ENCODE data around the gene USP38.
A peak's percentile ranks its signal among the peaks of the same experiment; 100 is the strongest.
"Not testable (repeated sequence)": the region's sequence is repeated elsewhere in the genome, so short reads cannot be mapped to it uniquely, and the experiment has no call there.

The USP38 gene

DNA sequence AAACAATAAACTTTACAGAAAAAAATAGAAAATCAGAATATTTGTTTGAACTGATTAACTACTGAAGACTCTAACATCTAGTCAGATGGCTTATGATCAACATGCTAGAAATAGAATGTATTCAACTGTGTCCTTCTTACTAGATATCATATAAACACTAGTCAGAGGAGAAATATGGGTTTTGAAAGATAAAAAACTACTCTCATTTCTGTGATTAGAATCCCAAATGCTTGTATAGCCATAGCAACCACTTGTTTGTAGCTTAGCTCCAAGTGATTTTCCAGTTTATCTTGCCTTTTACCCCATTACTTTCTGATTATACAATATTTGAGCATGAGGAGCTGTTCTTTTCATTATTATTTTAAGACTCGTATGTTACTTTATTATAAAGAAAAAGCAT lies 31.2 kb downstream of the USP38 start:
- no peak for DNase-seq (ENCODE audit: low spot score)

DNA sequence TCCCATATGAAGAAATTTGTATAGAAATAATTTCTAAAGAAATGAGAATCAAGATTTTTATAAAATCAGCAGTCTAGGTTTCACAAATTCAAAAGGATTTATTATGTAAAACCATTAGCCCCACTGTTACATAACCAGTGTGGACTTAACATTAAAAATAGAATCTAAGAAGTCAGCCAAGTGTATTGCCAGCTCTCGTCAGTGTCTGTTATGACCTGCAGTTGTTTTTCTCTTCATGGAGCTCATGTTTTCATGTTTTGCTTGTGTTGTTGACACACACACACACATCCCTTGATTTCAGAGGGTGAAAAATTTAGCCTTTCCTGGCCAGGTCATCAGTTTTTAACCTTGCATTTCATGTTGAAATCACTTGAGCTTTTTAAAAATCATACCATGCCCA lies 39.5 kb downstream of the USP38 start:
- no peak for DNase-seq (ENCODE audit: low spot score)

DNA sequence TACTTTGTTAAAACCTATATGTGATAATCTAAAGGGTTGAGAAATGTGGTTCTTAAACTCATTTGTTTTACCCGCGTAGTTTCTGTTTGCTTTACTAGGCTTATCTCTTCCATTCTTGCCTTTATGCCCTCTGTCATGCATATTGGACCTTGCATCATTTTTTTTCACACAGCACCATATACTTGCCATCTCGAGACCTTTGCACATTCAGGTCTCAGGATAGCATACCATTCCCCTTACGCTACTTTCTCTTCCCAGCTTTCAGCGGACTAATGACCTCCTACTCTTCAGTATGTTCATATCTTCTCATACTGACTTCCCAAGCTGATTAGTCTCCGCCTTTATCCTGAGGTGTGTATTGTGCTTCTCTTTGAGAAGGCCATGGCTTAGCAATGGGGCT lies 40.5 kb downstream of the USP38 start:
- peak; percentile 32 for DNase-seq (ENCODE audit: low spot score)

DNA sequence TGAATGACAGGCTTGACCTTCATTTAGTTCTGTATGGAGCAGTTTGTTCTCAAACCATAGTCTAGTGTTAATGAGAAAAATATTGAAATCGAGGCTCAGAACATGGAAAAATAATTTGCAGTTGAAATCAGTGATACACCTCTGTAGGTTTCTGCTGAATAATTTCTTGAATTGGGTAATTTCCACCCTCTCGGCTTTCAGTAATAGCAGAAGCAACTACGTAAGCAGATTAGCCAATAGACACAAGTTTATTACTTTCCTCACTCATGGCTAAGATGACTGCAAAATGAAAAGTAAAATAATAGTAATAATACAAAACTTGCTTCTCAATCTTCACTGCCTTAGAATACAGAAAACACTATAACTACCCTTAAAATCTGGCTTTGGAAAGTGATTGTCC lies 46.0 kb downstream of the USP38 start:
- no peak for DNase-seq (ENCODE audit: low spot score)

DNA sequence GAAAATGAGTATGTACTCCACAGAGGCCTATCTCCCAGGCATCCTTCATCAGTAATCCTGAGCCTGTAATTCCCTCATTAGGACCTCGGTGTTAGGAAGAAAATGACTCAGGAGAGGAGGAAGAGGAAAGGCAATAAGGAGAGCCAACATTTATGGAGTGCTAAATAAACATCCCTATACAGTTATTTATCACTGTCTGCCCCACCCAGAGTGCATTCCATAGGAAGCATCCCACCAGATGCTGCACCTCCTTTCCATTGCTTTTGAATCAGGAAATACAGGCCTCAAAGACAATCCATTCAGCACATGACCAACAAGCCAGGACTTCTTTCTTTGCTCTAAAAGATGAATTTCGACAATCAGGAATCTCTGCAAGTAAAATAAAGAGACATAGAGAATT lies 47.6 kb downstream of the USP38 start:
- no peak for DNase-seq (ENCODE audit: low spot score)

DNA sequence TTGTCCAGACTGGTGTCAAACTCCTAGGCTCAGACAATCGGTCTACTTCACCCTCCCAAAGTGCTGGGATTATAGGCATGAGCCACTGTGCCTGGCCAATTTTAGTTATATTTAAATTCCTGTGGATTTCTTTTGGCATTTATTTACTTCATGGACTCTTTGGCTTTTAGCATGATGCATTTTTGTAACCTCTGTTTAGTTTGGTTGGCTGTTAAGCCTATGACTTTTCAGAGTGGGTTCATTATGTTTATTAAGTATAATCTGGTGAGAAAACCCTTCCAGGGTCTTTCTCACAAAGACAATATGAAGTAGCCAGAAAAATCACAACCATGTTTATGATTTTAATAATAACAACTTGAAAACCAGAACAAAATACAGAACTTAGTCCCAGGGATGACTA lies 49.4 kb downstream of the USP38 start:
- DNase-seq (ENCODE audit: low spot score): no peak

DNA sequence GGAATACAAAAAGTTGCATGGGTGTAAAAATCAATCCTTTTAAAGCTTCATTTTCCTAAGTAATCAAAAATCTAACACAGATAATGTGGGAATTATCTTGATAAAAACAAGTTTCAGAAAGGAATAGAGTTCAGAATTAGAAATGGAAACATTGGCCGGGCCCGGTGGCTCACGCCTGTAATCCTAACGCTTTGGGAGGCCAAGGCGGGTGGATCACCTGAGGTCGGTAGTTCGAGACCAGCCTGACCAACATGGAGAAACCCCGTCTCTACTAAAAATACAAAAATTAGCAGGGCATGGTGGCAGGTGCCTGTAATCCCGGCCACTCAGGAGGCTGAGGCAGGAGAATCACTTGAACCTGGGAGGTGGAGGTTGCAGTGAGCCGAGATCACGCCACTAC lies 52.5 kb downstream of the USP38 start:
- not testable (repeated sequence) for DNase-seq (ENCODE audit: low spot score)

DNA sequence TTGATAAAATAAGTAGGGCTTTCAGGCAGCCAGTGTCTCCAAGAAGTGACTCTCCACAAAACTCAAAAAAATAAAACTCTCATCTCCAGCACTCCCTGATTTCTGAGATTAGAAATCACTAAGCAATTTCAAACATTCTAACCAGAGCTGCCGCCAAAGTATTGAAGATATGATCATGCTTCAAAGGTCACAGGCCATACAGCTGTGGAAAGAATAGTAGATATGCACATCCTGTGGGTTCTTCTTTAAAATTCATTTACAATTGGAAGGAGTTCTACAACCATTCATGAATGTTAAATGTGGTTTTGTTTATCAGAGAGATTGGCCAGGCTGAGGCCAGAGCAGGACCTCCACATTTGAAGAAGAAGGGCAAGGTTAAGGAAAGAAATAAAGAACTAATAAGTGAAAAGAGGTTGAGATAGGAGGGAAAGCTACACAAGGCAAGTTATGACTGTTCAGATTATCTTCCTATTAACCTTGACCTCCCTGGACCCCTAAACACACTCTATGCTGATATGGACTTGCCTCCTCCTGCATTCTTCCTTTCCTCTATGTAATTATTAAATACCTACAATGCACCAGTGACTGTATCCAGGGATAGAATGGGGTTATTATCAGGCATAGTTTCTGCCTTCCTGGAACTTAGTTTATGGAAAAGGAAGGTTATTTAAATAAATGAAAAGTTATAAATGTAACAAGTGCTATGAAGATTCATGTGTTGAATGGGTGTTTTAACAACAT lies 56.4 kb downstream of the USP38 start:
- no peak for DNase-seq (ENCODE audit: low spot score)

DNA sequence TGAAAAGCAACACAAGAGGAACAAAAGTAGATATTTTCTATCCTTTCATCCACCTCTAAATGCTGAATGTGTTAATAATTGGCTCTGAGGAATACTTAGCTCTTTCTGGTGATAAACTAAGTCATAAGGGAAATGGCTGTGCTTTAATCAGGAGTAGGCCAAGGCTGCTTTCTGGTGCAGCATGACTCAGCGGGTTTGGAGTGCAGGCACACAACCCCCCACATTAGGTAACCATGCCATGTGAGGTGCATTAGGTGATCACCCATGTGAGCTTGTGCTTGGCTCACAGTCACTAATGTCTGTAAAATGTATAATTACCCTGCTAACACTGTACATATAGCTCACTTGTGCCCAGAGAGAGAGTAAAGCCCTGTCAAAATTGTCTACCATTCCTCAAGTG lies 57.2 kb downstream of the USP38 start:
- no peak for DNase-seq (ENCODE audit: low spot score)

DNA sequence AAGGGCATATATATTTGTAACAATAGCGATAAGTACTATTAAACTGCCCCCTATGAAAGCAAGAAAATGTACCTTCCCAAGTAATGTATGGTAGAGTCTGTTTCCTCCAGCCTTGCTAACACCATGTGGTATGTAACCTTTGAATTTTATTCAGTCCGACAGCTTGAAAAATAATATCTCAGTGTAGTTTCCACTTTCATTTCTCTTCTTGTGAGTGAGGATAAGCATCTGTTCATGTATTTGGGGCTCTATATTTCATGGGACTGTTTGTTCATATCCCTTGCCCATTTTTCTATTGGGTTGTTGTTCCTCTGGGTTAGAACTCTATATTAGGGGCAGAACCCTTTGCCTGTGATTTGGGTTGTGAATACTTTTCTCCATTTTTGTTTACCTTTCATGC lies 58.3 kb downstream of the USP38 start:
- no peak for DNase-seq (ENCODE audit: low spot score)

DNA sequence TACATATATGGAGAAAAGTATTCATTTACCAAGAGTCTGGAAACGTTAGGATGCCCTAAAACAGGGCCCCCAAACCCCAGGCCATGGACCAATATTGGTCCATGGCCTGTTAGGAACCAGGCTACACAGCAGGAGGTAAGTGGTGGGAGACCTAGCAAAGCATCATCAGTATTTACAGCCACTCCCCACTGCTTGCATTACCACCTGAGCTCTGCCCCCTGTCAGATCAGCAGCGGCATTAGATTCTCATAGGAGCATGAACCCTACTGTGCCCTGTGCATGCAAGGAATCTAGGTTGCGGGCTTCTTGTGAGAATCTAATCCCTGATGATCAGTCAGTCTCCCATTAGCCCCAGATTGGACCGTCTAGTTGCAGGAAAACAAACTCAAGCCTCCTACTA lies 62.3 kb downstream of the USP38 start:
- no peak for DNase-seq (ENCODE audit: low spot score)

DNA sequence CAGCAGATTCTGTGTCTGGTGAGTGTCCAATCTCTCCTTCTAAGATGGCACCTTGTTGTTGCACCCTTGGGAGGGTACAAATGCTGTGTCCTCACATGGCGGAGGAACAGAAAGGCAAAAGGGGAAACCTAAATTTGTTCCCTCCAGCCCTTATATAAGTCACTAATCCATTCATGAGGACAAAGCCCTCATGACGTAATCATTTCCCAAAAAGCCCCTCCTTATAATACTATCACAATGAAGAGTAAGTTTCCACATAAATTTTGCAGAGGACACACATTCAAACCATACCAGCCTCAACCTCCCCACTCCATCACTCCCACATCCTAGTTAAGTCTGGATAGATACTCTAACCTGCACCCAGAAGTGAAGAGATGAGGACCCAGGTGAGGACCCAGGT lies 63.1 kb downstream of the USP38 start:
- DNase-seq (ENCODE audit: low spot score): no peak

DNA sequence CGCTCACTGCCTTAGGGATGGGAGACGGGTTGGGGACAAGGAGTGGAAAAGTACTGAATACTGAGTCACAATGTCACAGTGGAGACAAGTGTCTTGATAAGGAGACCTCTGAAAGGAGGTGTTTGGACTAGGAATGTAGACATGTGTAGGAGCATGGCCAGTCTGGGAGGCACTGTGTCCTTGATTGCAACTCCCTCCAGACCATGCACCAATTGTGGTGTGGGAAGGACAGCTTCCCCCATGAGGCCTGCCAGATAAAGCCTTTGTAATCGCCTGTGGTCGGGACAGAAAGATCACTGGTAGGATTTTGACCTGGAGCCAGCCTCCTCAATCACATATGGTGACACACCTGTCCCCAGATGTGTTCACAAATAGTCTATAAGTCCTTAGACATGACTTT lies 64.1 kb downstream of the USP38 start:
- DNase-seq (ENCODE audit: low spot score): no peak

DNA sequence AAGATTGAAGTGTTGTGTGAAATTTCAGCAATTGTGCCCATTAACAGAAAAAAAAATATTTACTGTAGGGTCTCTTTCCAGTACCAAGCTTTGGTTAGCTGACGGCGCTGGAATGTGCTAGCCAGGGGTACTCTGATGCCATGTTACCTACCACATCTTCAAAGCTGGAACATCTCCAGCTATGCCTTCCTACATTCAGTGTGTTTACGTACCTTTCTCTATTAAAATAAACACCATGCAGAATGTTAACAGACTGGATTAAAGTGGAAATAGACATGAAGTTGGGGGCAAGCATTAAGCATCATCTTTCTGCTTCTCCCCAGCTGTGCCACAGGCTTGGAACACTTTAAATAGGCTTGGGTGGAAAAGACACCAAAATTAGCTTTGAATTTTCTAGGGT lies 65.9 kb downstream of the USP38 start:
- no peak for DNase-seq (ENCODE audit: low spot score)

DNA sequence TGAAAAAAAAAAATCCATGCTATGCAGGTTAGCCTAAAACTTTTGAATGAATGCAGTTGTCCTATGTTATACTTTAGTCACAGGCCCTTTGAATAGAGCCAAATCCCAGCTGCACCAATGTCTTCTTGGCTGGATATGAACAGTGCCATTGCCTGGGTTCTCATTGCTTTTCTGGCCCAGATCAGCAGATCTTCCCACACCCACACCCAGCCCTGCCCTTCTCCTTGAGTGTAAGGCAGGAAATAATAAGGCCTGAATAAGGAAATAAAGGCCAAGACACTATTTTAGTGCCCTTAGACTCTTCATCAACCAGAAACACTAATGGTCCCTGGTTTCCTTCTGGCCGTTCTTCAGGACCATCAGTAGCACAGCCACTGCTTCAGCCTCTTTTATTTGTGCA lies 66.6 kb downstream of the USP38 start:
- DNase-seq (ENCODE audit: low spot score): no peak

DNA sequence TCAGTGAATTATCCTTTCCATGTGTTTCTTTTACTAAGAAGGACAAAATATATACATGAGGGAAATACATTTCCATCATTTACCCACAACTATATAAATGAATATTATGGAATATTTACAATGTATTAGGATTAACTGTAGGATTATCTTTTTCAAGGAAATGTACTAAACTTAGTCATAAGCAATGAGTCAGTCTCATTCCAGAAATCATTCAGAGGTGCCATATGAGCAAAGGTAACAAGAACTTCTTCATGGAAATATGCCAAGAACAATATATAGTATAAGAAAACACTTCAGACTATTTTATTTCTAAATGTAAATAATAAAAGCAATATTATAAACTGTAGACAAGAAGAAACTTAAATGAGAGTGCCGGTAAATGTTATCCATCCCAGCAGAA lies 67.1 kb downstream of the USP38 start:
- no peak for DNase-seq (ENCODE audit: low spot score)

DNA sequence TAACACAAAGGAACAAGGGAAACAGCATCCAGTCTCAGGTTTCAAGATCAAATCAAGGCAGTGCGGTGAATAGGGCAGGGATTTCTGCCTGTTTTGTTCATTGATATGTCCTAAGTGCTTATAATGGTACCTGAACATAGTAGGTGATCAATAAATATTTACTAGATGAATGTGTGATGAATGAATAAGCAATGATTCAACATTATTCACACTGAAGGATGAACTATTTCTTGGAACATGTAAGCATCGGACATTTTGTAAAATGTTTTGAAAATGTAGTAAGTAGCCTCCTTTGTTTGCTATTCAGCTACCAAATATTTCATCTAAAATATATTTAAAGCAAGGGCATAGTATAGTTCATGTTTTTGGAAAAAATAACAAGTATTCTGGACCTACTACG lies 67.8 kb downstream of the USP38 start:
- no peak for DNase-seq (ENCODE audit: low spot score)

DNA sequence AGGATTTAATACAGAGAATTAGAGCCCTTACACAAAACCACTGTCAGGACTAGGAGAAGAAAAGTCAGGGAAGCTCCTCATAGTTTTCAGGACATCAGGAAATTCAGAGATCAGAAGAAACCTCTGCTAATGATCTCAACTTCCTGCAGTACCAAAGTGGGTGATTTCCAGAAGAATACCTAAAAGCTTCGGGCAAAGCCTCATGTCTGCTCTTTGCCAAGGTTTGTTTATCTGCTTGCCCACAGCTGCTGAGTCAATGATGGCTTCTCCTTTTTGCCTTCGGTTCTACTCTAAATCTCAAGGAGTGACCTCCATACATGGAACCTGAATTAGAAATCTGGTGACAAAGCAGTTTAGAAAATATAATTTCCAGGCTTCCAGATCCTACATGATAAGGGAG lies 68.4 kb downstream of the USP38 start:
- DNase-seq (ENCODE audit: low spot score): no peak

DNA sequence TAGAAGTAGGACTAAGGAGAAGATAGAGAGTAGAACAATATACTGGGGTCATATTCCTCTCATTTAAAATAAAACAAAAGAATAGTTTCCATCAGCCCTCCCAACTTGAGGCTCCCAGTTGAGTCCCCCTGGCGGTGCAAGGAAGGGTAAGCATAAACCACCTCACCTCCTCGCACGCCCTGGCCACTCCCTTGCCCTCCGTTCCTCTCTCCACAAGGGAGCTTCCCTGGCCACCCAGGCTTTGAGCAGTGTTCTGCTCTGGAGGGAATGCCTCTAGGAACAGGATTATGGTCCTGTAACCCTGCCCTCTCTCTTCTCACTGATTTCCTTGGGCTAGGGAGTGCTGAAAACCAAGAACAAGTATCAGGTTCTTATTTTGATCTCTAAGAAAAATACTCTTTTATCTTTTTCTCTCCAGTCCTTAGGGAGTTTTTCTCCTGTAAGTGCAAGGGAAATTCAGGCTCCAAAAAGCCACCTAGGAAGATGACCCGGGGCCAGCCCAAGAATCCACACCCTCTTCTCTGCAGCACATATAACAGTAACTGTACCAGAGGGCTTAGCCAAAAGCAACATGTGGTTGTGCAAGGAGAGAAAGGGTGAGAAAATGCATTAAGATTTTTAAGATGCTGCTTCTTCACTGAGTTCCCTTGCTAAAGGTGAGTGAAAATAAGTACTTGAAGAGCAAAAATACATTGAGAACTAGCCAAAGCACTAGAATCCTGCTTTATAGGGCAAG lies 69.9 kb downstream of the USP38 start:
- no peak for DNase-seq (ENCODE audit: low spot score)

DNA sequence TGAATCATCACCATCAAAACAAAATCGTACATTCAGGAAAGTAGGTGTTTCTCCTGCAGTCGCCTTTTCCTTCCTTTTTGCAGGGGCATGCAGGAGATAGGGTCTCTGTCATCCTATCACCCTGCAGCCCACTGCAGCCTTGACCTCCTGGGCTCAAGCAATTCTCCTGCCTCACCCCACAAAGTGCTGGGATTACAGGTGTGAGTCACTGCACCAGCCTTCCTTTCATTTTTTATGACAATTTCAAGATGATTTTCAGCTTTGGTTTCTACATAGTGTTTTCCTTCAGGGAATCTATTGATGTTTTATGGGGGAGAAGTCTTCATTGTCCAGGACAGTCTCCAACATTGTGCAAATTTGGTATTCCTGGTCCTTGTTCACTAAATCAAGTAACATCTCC lies 71.7 kb downstream of the USP38 start:
- DNase-seq (ENCODE audit: low spot score): no peak

DNA sequence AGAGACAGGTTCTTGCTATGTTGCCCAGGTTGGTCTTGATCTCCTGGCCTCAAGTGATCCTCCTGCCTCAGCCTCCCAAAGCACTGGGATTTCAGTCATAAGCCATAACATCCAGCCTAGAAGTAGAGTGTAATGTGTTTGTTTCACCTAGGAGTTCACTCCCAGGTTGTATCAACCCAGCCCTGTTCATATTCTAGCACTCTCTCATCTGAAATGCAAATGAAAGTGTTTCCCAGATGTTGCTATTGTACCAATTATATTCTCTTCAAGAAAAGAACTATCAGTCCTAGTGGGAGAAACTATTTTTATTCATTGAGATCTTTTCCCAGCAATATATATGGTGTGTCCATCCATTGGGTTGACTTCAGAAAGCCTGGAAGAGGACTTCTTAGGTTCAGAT lies 72.6 kb downstream of the USP38 start:
- DNase-seq (ENCODE audit: low spot score): no peak

DNA sequence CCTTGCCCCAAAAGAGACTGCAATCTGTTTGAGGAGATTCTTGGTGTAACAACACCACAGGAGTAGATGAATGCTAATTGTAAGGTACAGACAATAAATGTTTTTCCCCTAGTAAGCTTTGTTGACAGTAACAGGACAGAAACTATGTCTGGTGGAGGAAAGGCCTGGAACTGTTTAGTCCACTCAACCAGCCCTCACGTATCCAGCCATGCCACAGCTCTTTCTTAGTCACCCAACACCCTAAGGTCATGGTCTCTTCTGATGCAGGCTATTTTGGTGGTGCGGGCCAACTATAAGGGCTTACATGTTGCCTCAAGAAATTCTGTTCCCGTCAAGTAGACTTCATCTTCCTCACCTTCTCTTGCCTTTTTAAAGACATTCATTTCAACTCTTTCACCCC lies 76.0 kb downstream of the USP38 start:
- DNase-seq (ENCODE audit: low spot score): no peak

DNA sequence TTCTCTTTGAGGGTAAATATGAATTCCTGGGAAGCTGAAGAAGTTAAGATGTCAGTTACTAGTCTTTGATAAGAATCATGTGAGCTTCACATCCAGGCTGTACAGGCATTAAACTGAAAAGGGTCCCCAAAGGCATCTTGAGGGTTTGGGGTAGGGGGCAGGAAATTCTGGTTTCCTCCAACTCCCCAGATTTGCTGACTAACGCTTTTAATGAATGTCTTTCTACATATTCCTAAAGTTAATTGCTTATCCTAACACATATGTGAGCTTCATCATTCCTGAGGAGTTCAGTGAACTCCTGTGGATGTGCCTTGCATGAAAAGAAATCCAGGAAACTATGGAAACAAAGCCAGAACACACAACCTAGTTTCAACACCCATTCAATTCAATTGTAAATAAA lies 78.1 kb downstream of the USP38 start:
- DNase-seq (ENCODE audit: low spot score): no peak

DNA sequence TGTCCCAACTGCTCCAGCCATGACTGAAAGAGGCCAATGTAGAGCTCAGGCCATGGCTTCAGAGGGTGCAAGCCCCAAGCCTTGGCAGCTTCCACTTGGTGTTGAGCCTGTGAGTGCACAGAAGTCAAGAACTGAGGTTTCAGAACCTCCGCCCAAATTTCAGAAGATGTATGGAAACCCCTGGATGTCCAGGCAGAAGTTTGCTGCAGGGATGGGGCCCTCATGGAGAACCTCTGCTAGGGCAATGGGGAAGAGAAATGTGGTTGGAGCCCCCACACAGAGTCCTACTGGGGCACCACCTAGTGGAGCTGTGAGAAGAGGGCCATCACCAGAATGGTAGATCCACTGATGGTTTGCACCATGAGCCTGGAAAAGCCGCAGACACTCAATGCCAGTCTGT lies 83.0 kb downstream of the USP38 start:
- not testable (repeated sequence) for DNase-seq (ENCODE audit: low spot score)
